ENCODE measurements around the gene RPS2.
A peak's percentile ranks its signal among the peaks of the same experiment; 100 is the strongest.

RPS2 gene

DNA sequence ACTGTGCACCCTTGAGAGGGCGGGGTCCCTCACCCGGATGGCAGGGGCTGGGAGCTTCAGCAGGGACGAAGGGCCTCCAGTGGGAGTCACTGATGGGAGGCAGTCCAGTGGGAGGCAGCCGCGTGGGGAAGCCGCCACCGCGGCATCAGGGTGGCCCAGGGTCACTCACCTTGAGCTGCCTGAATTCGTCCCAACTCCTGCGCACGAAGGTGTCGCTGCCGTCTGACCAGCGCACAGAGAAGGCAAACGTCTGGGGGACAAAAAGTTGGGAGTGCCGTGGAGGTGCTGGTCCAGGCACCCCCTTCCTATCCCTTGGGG, 16.1 kb upstream of the RPS2 start:
- no peak for DNase-seq

DNA sequence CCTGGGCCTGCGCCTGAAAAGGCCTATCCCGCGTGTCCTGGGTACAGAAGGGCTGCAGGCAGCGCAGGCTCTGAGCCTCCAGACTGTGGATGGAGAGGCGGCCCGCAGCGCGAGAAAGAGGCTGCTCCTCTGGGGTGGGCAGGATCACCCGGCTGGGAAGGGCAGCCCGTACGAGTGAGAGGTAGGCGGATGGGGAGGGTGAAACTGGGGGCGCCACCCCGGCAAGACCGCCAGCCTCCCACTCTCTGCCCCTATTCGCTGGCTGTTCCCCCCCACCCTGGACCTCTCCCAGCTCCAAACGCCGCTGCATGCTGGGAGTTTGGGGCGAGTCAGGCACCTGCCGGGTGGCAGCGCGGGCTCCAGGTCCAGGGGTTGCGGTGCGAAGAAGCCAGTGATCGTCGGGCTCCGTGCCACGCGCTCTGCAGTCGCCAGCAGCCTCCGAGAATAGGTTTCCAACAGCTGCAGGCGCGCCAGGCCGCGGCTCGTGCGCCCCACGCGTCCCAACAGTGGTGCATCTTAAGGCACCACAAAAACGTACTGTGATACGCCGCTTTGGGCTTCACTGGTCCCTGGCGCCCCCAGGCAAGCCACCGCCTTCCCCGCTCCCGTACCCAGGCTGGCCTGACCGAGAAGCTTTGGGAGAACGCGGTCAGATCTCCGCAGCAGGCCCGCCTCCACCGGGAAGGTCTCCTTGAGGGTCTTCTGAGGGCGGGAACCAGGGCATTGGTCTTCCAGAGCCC, 15.6 kb upstream of the RPS2 start:
- DNase-seq = no peak

DNA sequence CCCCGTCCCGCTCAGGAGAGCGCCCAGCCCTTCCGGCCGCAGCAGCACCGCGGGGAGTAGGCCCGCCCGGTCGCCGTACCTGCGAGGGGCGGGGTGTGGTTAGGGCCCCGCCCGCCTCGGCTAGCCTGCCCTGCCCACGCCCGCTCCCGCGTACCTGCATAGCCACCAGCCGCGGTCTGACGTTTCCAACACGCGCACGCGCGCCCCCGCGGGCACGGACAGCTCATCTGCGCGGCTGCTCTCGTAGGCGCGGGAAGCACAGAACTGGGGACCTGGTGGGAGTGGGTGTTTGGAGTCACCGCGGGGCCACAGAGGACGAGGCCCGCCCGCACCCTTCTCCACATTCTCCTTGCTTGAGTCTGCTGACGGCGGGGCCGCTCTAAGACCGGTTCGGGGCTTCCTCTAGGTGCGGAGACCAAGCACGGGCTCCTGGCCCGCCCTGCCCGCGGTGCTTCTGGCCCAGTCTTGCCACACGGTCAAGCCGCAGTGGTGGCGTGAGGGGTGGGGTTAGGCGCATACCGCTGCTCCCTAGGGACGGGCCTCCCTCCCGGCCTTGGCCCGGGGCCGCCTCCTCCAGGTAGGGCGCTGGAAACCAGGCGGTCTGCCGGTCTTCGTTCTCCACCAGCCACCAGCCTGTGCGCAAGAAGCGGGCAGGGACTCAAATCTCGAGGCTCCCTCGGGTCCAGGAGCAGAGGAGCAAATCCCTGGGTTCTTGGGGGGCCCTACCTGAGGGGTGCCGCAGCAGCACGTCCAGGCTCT, 14.8 kb upstream of the RPS2 start:
- DNase-seq = no peak

DNA sequence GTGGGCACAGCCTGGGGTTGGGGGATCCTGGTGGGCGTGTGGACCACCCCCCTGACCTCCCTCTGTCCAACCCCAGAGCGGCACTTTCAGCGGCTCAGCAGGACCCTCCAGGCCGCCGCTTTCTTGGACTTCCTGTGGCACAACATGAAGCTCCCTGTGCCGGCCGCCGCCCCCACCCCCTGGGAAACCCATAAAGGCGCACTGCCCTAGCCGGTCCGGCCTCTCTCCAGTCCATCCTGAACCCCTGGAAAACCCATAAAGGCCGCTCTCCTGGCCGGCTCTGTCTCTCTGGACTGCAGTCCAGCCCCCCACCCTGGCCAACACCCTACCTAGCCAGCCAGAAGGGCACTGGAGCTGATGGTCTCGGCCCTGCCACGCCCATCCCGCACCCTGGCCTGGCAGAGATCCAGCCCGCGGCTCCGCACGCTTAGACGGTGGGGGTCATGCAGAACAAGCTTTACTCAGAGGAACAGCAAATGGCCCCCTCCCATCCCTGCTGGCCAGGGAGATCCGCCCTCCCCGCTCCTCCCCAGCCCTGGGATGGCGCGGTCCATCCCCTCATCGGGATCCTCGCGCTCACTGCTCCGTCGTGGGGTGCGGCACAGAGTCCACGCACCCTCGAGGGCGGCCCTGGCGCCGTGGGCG, 14.0 kb upstream of the RPS2 start:
- DNase-seq = no peak

DNA sequence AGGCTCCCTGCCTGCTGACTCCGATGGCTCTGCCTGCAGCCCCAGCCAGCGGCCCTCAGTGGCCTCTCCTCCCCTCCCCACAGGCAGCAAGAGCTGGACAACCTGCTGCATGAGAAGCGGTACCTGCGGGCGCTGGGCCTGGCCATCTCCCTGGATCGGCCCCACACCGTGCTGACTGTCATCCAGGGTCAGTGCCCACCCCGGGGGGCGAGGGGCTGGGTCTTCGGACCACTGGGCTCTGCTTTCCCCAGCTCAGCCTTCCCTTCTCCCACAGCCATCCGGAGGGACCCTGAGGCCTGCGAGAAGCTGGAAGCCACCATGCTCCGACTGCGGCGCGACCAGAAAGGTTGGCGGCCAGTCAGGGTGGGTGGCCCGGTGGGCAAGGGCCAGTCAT, 13.2 kb upstream of the RPS2 start:
- no peak for DNase-seq

DNA sequence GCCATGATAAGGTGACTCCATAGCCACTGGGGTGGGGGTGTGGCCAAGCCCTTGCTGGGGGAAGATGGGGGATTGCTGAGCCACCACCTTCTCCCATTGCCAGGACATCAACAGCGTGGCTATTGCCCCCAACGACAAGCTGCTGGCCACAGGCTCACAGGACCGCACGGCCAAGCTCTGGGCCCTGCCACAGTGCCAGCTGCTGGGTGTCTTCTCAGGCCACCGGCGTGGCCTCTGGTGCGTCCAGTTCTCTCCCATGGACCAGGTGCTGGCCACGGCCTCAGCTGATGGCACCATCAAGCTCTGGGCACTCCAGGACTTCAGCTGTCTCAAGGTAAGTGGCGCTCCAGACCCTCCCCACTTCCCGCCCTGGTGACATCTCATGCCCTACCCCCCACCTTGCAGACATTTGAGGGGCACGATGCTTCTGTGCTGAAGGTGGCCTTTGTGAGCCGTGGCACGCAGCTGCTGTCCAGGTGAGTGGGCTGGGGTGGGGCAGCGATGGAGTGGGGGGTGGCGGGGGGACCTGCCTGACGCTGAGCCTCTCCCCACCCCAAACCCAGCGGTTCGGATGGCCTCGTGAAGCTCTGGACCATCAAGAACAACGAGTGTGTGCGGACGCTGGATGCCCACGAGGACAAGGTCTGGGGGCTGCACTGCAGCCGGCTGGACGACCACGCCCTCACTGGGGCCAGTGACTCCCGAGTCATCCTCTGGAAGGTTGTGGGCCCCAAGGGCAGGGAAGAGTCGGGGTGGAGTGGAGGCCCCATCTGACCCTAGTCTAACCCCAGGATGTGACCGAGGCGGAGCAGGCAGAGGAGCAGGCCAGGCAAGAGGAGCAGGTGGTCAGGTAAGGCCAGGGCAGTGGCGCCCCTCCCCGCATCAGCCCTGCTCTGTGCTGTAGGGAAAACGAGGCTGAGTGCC, 12.6 kb upstream of the RPS2 start:
- no peak for DNase-seq

DNA sequence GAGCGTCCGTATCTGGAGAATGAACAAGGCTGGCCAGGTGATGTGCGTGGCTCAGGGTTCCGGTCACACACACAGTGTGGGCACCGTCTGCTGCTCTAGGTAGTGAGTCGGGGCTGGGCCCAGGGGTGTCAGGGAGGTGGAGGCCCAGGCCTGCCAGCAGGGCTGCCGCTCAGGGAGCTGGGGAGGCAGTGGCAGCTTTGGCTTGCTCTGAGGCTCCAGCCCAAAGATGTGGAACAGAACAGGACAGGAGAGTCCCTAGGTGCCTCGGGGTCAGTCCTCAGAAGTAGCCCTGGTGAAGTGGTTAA, 11.5 kb upstream of the RPS2 start:
- no peak for DNase-seq

DNA sequence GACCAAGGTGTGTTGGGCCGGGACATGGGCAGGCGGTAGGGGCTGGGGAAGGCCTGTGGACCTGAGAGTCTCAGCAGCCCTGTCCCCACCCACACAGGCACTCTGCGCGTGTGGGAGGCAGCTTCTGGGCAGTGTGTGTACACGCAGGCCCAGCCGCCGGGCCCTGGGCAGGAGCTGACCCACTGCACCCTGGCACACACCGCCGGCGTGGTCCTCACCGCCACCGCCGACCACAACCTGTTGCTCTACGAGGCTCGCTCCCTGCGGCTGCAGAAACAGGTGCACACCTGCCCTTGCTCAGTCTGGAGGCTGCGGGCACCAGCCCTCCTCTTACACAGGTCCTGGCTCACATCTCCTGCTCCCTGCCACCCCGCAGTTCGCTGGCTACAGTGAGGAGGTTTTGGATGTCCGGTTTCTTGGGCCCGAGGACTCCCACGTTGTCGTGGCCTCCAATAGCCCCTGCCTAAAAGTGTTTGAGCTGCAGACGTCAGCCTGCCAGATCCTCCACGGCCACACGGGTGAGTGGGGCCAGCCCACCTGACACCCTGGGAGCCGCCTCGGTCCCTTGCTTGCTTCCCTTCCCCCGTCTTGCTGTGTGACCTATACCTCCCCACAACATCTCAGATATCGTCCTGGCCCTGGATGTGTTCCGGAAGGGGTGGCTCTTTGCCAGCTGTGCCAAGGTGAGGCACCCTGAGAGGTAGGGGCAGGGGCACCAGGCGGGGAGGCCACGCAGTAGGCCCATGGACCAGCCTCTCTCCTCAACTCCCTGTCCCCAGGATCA, 11.0 kb upstream of the RPS2 start:
- no peak for DNase-seq

DNA sequence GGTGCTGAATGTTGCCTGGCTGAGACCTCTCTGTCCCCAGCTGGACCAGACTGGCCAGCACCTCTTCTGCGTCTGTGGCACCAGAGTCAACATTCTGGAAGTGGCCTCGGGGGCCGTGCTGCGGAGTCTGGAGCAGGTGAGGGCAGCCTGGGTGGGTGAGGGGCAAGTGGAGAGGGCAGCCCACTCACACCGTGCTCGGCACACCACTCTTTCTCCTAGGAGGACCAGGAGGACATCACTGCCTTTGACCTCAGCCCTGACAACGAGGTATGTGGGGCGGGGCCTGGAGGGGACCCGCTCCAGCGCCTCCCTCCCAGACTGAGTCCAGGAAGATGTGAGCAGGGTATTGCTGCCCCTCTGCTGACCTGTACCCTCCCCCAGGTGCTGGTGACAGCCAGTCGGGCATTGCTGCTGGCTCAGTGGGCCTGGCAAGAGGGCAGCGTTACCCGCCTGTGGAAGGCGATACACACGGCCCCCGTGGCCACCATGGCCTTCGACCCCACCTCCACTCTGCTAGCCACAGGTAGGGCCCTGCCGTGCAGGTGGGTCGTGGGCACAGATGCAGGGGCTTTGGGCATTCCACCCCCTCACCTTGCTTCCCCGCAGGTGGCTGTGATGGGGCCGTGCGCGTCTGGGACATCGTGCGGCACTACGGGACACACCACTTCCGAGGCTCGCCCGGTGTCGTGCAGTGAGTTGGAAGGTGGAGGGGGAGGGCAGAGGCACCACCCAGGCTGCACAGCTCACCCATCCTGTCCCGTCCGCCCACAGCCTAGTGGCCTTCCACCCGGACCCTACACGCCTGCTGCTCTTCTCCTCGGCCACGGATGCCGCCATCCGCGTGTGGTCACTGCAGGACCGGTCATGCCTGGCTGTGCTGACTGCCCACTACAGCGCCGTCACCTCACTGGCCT, 9.8 kb upstream of the RPS2 start:
- no peak for DNase-seq

DNA sequence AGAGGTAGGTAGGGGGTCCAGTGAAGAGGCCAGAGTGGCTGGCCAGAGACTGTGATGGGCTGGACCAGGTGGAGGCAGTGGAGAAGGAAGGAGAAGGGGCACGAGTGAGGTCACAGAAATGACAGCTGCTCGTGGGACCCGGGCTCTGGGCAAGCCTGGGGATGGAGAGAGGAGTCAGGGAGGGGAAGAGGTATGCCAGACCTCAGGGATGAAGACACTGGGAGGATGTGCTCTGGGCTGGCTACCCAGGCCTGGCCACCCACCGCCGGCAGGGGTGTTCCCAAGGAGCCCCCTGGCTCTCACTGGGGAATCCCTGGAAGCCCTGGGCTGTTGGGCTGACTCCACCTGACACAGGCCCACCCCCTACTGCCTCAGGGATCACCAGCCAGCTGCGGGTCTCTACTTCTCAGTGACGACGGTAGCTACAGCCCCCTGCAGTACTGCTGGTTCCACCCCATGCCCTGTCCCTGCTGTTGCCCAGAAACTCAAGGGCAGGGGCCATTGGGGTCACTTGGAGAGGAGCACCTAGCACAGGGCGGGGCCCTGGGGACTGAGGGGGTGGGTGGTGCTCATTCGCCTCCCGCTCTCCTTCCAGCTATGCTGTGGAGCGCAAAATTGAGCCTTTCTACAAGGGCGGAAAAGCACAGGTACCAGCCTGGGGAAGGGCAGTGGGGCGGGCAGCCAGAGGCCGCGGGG, 9.0 kb upstream of the RPS2 start:
- no peak for DNase-seq

DNA sequence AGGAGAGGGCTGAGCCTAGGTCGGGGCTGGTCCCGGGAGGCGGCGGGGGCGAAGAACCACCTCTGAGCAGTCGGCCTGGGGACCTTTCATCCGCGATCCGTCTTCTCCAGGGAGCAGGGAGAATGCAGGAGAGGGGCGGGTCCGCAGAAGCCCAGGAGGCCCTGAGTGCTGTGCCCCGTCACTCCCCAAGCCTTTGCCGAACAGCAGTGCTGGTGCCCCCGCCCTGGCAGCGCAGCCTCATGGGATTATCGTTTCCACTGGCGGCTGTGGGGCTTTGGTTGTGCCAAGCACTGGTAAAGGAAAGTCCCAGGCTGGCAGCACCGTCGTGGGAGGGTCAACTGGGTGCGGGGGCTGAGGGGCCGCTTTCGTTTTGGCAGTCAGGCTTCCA, 7.9 kb upstream of the RPS2 start:
- no peak for DNase-seq

DNA sequence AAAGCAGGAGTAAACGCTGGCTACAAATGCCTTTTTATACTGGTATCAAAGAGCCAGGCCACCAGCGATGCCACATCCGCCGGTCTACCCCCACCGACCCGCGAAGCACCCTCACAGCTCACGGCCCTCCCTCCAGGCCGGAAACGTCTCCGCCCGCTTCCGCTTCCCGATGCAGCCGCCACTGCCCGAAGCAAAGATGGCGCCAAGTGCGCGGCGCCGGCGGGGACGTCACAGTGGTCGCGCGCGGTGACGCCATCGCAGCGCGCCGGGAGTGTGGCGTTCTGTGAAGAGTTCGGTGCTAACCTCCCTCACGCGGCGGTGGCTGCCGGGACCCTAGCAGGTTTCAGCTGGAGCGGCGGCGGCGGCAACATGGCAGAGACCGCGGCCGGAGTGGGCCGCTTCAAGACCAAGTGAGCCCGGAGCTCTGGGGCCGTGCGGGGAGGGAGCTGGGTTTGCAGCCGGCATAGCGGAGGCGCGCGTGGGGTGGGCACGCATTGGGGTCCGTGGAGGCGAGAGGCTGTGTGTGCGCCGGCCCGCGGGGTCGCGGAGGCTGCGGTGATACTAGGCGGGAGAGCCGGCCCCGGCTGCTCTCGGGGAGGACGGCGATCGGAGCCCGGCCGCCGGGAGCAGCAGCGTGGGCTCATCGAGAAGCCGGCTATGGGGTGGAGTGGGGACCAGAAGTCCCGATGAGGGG, 7.3 kb upstream of the RPS2 start, which contains the start of gene TBL3:
TSS of gene TBL3 (plus strand) at position 258 of the 694 bp plus-strand sequence. CDS start at position 370, 112 bp downstream.
- DNase-seq = peak; percentile 86

DNA sequence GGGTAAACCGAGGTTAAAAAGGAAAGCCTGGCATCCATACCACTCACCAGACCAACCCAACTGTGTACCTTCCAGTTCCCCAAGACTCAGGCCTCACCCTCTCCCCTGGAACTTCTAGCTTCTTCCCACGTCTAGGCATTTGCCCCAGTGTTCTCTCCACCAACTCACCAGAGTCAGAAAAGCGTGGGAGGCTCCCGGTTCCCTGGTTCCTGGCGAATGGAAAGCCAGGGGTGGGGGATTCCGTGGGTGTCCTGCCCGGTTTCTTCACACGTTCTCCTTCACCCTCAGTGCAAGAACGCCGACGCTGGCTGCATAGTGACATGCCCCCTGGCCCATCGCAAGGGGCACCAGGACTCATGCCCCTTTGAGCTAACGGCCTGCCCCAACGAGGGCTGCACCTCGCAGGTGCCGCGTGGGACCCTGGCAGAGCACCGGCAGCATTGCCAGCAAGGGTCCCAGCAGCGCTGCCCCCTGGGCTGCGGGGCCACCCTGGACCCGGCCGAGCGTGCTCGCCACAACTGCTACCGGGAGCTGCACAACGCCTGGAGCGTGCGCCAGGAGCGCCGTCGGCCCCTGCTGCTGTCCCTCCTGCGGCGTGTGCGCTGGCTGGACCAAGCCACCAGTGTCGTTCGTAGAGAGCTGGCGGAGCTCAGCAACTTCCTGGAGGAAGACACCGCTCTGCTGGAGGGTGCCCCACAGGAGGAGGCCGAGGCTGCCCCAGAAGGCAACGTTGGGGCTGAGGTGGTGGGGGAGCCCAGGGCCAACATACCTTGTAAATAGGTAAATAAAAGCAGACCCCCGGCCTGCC, 3.7 kb upstream of the RPS2 start:
- DNase-seq = no peak

DNA sequence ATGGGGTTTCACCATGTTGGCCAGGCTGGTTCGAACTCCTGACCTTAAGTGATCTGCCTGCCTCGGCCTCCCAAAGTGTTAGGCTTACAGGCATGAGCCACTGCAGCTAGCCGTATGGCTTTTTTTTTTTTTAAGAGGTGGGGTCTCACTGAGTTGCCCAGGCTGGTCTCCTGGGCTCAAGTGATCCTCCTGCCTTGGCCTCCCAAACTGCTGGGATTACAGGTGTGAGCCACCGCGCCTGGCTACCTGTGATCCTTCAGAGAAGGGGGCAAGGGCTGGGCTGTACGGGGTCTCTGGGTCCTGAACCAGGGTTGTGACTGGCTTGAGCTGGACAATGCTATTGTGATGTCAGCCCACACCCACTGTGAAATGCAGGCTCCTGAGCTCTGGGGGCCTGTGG, 1.8 kb upstream of the RPS2 start, which contains the start of gene RNF151:
TSS of gene RNF151 (plus strand) at position 397 of the 400 bp plus-strand sequence. CDS start 26 bp downstream, outside the sequence.
- no peak for DNase-seq

DNA sequence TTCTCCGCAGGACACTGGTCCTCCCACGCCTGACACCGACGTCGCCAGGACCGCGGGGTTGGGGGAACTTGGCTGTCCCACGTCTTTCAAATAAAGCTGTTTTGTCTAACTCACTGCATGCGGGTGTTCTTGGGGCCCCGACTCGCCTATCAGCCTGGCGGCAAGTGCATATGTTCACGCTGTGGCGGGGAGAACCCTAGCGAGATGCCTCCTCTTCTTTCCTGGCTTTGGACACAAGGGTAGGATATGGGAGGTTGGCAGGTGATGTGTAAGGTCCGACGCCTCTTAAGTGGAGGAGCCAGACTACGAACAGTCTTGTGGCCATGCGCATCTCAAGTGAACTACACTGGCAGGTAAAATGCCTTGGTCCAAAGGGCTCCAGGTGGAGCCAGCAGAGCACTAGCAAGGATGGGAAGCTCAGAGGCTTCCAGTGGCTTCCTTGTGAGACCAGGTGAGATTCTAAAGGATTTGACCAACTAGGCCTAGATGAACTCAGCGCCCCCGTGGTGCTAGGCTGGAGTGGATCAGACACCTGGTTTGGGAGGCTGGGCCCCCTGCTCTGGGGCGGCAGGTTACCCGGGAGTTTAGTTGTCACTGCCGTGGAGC, 873 bp upstream of the RPS2 start:
- DNase-seq = no peak

DNA sequence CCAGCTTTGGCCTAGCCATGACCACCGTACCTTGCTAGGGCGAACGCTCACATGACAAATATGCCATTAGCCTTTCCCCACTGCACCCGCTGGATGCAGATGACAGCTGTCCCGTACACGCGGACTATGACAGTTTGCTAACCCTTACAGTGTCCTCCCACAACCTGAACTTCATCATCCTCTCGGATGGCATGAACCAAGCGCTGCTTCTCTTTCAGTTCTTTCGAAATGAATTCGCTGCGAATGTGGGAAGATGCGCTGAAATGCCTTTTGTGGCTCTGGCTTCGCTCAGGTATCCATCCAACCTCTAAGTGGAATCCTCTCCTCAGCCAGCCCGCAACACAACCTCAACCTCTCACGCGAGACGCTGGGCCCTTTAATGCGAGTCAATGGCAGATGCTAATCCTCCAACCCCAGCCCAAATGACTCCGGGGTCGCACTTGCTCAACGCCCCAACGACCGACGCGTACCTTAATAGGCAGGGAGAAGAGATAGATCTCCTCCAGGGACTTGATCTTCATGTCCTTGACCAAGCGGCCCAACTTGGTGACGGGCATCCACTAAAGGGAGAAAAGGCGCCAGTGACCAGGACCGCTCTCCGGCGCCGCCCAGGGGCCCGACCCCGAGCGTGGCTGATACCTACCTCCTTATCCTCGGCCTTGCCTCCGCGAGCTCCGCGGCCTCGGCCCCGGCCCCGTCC, 670 bp downstream of the RPS2 start:
- DNase-seq = peak; percentile 9
